NCI-H2081 (cell line): ENCODE results near the gene MAGIX.
"Not testable (repeated sequence)": the region's sequence is repeated elsewhere in the genome, so short reads cannot be mapped to it uniquely, and the experiment has no call there.

Experiments
- DNase-seq, 2 experiments: peaks; one replicate each; lab custom pipeline; 2025; lab: John Stamatoyannopoulos, UW

The MAGIX gene

DNA sequence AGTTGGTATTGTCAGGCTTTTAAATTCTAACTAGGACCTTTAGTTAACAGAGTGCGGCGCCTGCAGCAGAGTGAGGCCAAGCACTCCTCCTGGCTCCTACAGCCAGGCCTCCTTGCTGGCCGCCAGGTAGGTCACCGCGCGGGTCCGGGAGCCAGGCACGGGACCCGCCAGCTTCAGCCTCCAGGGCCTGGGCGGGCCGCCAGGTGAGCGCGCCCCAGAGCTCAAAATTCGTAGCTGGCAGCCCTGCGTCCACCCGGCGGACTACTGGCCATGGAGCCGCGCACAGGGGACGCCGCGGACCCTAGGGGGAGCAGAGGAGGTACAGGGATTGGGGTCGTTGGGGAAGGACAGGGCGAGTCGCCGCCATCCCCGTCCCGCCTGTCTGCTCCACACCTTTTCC is at the start of gene MAGIX:
Gene MAGIX (plus strand): TSS at position 139 of the 400 bp plus-strand sequence. CDS start 132 bp downstream, at position 271.
- no peak for DNase-seq

DNA sequence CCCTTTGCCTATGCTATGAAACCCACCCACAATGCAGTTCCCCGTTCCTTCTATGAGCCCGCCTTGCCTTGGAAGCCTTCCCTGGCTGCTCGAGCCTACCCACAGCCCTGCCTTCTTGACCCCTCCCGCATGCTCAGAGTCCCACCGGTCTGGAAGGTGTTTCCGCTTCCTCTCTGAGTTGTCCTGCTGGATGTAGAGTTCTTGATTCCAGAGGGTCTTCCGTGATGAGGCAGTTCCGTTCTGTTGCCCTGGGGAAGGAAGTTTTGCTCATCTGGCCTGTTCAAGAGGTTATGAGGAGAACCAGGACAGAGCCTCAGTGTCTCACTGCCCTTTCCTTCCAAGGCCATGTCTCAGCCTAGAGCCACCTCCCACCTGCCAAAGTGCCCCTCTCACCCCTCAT is 46.5 kb upstream of the MAGIX start:
- no peak for DNase-seq

DNA sequence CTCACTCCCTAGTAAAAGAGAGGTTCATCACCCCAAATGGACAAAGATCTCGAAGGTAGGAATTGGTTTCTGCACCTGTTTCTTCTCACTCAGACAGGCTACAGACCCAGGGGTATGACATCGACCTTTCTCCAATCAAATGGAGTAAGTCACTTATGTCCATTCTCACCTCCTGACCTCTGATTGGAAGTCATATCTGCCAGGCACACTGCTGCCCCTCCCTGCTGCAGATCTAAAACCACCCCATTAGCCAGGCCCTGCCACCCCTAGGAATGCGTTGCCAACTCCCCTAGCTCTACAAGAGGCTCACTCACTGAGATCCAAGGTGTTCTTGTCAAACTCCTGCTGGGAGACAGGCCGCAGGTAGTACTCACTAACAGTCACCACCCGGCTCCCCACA is 45.8 kb upstream of the MAGIX start:
- no peak for DNase-seq

DNA sequence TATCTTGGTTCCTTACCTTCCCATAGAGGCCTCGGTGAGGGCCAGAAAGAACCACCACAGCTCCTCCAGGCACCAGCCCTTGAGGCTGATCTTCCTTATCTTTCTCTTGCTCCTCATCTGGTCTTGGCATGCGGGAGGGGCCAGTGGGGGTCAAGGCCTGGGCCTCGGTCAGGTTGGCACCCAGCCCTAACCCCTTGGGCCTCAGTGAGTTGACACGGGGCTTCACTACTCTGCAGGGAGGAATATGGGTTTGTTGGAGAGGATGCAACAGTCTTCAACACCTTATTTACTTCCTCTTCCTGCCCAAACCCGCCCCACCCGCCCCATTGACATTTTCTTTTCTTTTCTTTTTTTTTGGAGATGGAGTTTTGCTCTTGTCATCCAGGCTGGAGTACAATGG is 45.0 kb upstream of the MAGIX start:
- no peak for DNase-seq

DNA sequence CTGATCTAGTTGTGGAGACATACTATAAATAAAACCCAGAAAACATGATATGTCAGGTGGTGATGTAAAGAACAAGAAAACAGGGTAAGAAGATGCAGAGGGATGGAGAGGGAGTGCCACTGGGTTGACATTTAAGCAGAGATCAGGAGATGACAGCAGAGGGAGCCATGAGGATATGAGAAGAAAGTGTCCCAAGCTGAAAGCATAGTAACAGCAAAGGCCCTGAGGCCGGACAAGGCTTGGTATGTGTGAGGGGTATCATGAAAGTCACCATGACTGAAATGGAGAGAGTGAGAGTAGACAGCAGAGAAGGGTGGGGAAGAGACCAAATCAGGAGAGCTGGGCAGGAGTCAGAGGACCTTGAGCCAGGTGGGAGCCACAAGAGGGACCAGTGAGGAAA is 42.5 kb upstream of the MAGIX start:
- no peak for DNase-seq

DNA sequence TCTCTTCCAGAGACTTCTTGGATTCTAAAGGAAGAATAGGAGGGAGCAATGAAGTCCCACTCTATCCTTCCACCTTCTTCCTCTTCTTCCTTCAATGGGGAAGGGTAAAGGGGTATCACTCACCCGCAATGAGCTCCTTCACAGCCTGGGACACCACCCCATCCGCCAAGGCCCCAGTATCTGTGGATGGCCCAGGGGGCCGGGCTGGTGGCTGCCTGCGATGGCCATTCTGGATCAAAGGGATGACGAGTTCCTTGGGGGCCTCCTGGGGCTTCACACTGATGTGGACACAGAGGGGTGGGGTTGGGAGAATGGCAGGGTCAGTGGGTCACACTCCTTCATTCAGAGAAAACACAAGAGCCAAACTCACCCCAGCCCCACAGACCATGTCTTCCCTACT is 40.1 kb upstream of the MAGIX start:
- no peak for DNase-seq

DNA sequence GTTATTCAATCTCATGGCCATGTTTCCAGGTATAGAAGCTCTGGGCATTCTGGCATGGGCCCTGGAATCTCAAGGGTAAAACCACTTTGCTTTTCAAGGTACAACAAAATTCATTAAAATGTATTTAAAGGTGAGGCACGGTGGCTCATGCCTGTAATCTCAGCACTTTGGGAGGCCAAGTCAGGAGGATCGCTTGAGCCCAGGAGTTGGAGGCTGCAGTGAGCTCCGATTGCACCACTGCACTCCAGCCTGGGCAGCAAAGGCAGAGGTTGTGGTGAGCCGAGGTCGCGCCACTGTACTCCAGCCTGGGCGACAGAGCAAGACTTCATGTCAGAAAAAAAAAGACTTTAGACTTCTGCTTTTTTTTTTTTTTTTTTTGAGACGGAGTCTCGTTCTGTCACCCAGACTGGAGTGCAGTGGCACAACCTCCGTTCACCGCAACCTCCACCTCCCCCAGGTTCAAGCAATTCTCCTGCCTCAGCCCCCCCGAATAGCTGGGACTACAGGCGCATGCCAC is 34.8 kb upstream of the MAGIX start:
- DNase-seq, result not testable (repeated sequence)

DNA sequence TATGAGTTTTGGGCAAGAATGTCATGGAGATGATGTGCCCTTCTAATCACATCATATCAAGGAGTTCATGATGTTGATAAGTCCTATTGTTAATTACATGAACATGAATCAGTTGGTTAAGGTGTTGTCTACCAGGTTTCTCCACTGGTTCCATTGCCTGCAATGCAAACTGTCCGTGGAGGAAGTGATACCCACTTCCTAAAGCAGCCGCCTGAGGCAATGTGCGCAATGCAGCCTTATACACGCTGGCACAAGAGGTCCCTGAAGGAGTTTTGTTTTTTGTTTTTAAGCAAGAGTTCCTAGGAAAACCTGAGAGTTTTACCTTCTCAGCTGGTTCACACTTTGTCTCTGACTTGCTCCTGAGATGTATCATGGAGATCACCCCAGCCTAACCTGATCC is 33.1 kb upstream of the MAGIX start:
- no peak for DNase-seq

DNA sequence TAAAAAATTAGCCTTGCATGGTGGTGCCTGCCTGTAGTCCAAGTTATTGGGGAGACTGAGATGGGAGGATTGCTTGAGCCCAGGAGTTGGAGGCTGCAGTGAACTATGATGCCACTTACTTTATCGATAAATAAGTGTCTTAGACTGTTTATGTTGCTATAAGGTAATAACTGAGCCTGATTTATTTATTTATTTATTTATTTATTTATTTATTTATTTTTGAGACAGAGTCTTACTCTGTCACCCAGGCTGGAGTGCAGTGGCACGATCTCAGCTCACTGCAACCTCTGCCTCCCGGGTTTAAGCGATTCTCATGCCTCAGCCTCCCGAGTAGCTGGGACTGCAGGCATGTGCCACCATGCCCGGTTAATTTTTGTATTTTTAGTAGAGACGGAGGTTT is 30.3 kb upstream of the MAGIX start:
- not testable (repeated sequence) for DNase-seq

DNA sequence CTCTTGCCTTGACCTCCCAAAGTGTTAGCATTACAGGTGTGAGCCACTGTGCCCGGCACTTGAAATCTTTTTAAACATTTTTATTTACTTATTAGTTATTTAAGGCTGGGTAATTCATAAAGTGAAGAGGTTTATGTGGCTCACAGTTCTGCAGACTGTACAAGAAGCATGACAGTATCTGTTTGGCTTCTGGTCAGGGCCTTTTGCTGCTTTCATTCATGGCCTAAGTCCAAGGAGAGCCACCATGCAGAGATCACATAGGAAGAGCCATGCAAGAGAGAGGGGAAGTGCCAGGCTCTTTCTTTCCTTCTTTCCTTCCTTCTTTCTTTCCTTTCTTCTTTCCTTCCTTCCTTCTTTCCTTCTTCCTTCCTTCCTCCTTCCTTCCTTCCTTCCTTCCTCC is 28.8 kb upstream of the MAGIX start:
- DNase-seq, result no peak

DNA sequence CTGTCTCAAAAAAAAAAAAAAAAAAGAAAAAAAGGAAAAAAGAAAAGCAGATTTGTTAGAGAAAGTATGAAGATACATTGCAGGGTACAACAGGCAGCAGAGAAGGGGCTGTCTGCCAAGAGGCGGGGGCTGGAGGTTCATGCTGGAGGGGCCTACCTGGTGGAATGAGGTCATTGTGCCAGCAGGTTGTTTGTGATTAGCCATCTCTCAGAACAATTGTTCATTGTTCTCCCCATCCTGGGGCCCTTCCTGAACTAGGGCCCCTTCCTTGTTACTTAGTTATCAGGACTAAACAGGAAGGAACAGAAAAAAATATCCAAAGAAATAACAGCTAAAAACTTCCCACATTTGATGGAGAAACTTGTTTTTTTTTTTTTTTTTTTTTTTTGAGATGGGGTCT is 25.1 kb upstream of the MAGIX start:
- DNase-seq, result no peak

DNA sequence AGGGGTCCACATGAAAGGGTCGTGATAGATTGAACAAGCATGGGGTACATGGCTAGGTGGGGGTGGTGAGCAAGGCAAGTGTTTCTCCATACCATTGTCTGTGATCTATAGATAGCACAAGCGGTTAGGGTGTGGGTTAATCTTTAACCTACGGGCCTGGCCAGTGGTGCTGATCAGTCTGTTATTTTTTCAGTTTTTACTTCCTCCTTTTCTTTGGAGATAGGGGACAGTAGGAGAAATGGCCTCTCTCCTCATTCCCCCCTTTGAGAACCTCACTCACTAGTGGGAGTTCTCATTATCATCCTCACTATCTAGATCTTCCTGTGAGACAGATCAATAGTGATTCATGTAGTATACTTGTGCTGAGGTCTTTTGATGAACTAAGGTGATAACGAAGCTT is 22.8 kb upstream of the MAGIX start:
- no peak for DNase-seq

DNA sequence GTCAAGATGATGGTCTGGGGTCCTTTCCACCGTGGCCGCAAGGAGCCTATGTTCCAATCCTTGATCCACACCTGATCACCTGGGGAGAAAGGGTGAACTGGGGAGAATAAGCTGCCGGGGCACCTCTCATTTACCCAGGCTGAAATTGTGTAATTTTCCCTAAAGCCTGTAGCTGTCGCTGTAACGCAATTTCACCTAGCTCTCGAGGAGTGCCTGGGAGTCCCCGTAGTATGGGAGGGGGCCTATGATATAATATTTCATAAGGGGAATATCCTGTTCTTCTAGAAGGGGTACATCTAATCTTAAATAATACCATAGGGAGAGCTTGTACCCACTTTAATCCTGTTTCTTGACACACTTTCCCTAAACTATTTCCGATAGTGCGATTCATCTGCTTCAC is 20.3 kb upstream of the MAGIX start:
- DNase-seq, result not testable (repeated sequence)

DNA sequence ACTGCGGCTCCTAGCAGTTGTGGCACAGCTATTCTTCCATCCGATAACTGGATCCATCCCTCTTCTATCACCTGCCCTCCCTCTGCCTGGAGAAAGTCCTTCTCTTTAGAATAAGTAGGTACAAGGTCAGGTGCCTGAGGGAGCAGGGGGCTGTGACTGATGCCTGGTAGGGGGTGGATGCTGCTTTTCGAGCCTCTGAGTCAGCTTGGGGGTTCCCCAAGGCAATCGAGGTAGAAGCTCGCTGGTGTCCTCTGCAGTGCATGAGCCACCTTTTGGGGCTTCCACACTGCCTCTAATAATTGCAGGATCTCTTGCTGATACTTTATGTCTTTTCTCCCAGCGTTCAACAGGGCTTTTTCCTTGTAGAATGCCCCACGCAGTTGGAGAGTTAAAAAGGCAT is 19.4 kb upstream of the MAGIX start:
- DNase-seq, result not testable (repeated sequence)

DNA sequence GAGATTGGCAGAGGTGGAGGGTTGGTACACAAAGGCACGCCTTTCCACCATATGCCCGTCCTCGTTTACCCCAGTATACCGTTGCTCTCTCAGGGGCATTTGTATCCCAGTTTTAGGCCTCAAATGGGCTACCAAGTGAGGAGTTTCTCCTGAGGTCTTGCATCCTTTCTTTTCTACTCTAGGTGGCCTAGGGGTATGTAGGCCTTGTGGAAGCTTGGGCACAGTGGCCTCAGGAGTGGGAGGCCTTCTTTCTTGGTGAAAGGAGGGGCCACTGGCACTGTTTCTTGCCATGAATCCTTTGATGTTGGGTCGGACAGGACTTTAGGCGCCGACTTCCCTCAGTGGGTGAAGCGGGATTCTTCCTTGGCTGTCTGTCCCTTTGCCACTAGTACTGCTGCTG is 15.3 kb upstream of the MAGIX start:
- DNase-seq, result no peak

DNA sequence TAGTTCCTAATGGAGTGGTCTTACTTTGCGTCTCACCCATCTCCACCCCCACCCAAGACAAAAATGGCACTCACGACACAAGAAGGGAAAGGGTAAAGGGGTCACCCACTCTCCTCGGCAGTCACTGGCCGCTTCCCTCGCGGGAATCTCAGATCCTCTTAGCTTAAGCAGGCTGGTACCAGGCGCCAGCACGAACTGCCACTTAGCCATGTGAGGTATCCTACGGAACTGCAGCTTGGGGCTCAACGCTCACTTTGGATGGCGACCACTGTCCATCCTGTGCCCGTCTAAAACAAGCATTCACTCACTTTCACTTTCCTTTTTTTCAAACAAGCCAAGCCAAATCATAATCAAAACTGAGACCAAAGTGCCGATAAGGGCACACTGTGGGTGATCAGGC is 14.6 kb upstream of the MAGIX start:
- DNase-seq, result no peak

DNA sequence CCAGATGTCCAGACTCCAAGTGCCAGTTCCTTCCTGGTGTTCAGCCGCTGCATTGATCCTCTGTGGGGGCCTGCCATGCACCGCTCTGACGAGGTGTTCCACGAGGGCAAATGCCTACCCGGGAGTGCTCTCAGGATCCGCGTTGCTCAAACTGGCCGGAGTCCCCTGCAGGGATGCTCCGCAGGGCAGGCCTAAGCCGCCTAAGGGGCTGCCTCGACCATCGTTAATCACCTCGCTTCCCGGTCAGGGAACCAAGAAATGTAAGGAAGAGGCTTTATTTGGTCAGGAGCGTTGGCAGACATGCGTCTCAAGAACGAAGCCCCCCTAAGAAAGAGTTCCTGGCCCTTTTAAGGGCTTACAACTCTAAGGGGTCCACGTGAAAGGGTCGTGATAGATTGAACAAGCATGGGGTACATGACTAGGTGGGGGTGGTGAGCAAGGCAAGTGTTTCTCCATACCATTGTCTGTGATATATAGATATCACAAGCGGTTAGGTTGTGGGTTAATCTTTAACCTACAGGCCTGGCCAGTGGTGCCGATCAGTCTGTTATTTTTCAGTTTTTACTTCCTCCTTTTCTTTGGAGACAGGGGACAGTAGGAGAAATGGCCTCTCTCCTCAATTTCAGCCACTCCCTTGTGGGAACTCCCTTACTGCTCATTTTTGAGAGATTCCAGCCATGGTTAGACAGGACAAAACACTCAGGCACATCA is 14.0 kb upstream of the MAGIX start:
- not testable (repeated sequence) for DNase-seq

DNA sequence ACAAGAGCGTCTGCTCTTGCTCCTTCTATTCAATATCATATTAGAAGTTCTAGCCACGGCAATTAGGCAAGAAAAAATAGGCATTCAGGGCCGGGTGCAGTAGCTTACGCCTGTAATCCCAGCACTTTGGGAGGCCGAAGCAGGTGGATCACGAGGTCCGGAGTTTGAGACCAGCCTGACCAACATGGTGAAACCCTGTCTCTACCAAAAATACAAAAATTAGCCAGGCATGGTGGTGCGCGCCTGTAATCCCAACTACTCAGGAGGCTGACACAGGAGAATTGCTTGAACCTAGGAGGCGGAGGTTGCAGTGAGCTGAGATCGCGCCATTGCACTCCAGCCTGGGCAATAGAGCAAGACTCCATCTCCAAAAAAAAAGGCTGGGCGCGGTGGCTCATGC is 13.3 kb upstream of the MAGIX start:
- not testable (repeated sequence) for DNase-seq

DNA sequence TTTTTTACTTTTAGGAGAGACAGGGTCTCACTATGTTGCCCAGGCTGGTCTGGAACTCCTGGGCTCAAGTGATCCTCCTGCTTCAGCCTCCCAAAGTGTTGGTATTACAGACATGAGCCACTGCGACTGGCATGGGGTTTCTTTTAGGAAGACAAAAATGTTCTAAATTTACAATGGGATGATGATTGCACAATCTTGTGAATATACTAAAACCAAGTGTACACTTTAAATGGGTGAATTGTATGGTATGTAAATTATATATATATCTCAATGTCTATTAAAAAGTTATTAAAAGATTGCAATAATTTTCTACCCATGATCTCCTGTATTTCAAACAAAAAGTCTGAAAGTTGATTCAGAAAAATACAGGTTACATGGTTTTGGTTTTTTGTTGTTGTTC is 9.1 kb upstream of the MAGIX start:
- DNase-seq, result no peak

DNA sequence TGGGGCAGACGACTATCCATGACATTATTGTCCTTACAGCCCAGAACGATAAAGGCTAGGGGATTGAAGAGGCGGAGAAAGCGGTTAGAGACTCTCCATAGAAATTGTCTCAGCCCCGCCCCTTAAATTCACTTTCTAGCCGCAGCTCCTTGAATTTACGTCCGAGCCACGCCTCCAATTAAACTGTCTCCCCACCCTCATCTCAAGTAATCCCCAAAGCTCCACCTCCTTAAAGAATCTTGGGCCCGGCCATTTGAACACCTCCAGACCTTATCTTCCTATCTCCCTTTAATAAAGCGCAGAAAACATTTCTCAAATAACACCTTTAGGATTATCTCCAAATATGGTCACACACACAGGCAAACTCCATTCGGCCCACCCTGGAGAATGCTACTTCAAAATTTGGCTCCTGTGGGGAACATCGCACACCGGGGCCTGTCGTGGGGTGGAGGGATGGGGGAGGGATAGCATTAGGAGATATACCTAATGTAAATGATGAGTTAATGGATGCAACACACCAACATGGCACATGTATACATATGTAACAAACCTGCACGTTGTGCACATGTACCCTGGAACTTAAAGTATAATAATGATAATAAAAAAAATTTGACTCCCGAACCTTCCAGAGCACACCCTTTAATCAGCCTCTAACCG is 7.2 kb upstream of the MAGIX start:
- no peak for DNase-seq

DNA sequence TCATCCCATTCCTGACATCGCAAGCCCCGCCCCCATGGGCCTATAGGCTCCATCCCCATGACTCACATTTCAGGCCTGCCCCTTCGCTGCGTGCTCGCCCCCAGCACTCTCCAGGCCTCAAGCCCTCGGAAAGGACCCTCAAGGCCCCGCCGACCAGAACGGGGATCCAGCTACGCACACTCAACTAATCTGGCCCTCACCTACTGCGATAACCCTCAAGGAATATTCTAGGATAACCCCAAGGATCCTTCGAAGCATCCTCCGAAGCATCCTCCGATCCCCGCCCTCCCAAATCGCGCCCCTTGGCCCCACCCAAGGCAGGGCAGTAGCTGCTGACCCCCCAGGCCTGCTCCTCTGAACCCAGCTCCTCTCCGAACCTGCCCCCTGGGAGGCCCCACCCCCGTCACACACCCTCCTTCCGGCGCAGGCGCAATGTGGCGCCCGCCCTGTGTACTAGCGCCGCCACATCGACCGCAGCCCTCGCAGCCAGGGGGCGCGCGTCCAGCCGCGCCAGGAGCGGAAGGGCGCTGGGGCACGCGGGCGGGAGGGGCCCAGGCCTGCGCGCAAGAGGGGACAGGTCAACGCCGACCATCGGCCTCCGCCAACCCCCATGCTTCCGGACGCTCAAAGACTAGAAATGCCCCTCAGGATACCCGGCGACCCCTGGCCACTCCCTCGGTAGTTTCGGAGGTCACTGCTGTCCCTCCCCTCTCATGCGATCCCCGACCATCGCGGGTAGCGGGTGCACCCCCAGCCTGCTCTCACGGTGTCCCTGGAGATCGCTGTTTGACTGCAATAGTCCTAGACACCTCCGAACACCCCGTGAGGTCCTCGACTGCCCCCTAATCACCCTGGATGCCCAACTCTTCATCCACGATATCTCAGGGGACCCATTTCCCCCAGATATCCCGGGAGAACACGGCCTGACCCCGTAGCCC is 6.4 kb upstream of the MAGIX start:
- peak; percentile 79 to 81 for DNase-seq

DNA sequence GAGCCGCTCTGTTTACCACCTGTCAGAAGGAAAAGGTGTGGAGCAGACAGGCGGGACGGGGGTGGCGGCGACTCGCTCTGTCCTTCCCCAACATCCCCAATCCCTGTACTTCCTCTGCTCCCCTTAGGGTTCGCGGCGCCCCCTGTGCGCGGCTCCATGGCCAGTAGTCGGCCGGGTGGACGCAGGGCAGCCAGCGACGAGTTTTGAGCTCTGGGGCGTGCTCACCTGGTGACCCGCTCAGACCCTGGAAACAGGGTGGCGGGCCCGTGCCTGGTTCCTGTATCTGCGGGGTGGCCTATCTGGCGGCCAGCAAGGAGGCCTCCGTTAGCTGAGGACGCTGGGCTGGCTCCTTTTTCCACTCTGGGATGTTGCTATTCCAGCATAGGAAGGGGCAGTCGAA is 5.4 kb upstream of the MAGIX start:
- DNase-seq, result no peak

DNA sequence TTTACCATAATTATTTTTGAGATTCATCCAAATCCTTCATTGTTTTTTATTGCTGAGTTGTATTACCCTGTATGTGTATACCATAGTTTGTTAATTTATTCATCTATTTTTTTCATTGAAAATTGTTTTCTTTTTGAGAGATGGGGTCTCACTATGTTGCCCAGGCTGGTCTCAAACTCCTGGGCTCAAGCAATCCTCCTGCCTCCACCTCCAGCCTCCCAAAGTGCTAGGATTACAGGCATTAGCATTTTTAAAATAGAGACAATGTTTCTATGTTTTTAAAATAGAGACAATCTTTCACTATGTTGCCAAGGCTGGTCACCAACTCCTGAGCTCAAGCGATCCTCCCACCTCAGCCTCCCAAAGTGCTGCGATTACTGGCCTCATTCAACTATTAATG is 1.6 kb upstream of the MAGIX start:
- DNase-seq, result no peak
